ENCODE measurements around the gene SELPLG.

The SELPLG gene

DNA sequence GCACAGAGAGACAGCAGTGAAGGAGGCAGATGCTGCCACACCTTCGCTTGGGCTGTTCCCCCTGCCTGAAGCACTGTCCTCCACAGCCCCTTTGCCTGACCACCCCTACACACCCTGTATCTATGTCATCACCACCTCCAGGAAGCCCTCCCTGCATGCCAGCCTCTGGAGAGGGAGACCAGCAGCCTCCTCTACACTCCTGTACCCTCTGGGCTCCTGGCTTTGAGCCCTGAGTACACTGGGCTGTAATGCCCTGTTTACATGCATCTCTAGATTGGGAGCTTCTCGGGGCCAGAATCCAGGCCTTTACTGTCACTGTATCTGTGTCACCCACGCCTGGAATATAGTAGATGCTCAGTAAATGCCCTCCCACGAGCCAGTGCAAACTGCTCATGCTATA, 30.0 kb downstream of the SELPLG start:
- Histone ChIP-seq H2AK5ac (ENCODE audit: low read length, severe bottlenecking) (peak overlapping the region; percentile 16), H3K79me1 (replicated peaks; ENCODE audit: low read length, poor library complexity, severe bottlenecking) (no peaks in the 10 kb centered on the region), H3K36me3 (ENCODE audit: control insufficient read depth in 1 of 2, insufficient read depth in 2 of 2, low read depth in 1 of 2, low read length in 2 of 2) (no peaks in the 10 kb centered on the region), H3K4ac (ENCODE audit: low read depth in 1 of 2, low read length in 2 of 2) (no peak overlapping the region), H2BK5ac (ENCODE audit: low read depth, low read length, poor library complexity, severe bottlenecking) (no peak overlapping the region), H2BK12ac (ENCODE audit: low read length in 2 of 2) (peak overlapping the region in 1 of 2 experiments; percentile 46), H2AFZ (ENCODE audit: low read depth, low read length) (no peak overlapping the region), H3K9me3 (ENCODE audit: control insufficient read depth, low read length) (no peaks in the 10 kb centered on the region), H4K8ac (ENCODE audit: low read length) (no peak overlapping the region), H2BK15ac (ENCODE audit: low read depth, poor library complexity, severe bottlenecking) (no peak overlapping the region), H3K27me3 (ENCODE audit: control insufficient read depth in 1 of 2, insufficient read depth in 1 of 2, low read length in 2 of 2) (no peaks in the 10 kb centered on the region), H3K18ac (ENCODE audit: low read depth in 1 of 2, low read length in 2 of 2) (peak overlapping the region in 1 of 2 experiments; percentile 70), H2BK120ac (ENCODE audit: low read depth, low read length) (no peak overlapping the region), H3K14ac (ENCODE audit: low read length in 2 of 2) (no peak overlapping the region), H3K4me3 (ENCODE audit: insufficient read depth in 1 of 2, low read depth in 1 of 2, low read length in 2 of 2) (no peak overlapping the region), H3K27ac (ENCODE audit: low read length, poor library complexity, severe bottlenecking) (no peak overlapping the region), H4K91ac (ENCODE audit: low read length) (peak overlapping the region; percentile 5), H3K4me2 (ENCODE audit: low read length, poor library complexity, severe bottlenecking) (no peak overlapping the region), H3K23ac (ENCODE audit: low read length in 2 of 2) (no peak overlapping the region), H3K4me1 (ENCODE audit: control insufficient read depth, insufficient read depth, low read depth, low read length) (peaks cover 21% of the 10 kb centered on the region), H3K9ac (ENCODE audit: low read length) (no peak overlapping the region)
- DNase-seq = no peak
- WGBS = 80% methylated on average over 4 of the region's 4 CpGs

DNA sequence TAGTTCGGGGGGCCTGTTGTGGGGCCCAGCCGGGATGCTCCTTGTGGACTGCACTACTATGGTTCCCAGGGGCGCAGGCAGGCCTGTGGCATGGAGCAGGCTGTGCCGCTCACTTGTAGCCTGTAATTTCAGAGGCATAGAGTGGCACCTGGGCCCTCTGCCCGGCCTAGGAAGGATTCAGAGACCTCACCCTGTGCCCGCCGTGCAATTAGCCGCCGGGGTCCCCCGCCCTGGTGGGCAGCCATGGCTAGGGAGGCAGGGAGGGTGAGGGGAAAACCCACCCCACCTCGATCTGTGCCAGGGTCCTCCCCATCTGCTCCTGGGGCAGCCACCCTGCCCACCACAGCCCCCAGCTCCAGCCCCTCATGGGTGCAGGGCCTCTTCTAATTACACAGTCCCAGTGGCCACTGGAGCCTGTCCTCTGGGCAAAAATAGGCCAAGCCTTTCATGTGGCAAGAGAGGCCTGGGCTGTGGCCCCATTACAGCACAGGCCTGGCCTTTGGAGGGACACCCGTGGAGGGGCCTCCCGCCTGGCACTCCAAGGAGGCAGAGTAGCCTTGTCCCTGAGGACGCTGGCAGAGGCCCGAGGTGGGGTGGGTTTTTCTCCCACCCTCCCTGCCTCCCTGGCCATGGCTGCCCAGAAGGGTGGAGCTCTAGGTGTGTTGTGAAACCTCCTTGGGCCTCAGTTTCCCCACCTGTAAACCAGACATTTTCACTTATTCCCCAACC, 30.6 kb downstream of the SELPLG start:
- H2BK5ac ChIP-seq (ENCODE audit: low read depth, low read length, poor library complexity, severe bottlenecking) = no peak overlapping the region
- H2AFZ ChIP-seq (ENCODE audit: low read depth, low read length) = no peak overlapping the region
- H3K4ac ChIP-seq (ENCODE audit: low read depth in 1 of 2, low read length in 2 of 2) = peak overlapping the region; percentile 54 to 82
- no peaks in the 10 kb centered on the region for H3K9me3 ChIP-seq (ENCODE audit: control insufficient read depth, low read length)
- H3K27me3 ChIP-seq (ENCODE audit: control insufficient read depth in 1 of 2, insufficient read depth in 1 of 2, low read length in 2 of 2) = no peaks in the 10 kb centered on the region
- no peak for DNase-seq
- peak overlapping the region; percentile 9 to 80 for H2BK12ac ChIP-seq (ENCODE audit: low read length in 2 of 2)
- H3K27ac ChIP-seq (ENCODE audit: low read length, poor library complexity, severe bottlenecking) = no peak overlapping the region
- no peak overlapping the region for H3K9ac ChIP-seq (ENCODE audit: low read length)
- H3K4me3 ChIP-seq (ENCODE audit: insufficient read depth in 1 of 2, low read depth in 1 of 2, low read length in 2 of 2) = no peak overlapping the region
- WGBS = 96% methylated on average over 12 of the region's 15 CpGs
- H3K4me1 ChIP-seq (ENCODE audit: control insufficient read depth, insufficient read depth, low read depth, low read length) = peaks cover 21% of the 10 kb centered on the region
- no peaks in the 10 kb centered on the region for H3K79me1 ChIP-seq (replicated peaks; ENCODE audit: low read length, poor library complexity, severe bottlenecking)
- no peak overlapping the region for H3K4me2 ChIP-seq (ENCODE audit: low read length, poor library complexity, severe bottlenecking)
- H4K8ac ChIP-seq (ENCODE audit: low read length) = no peak overlapping the region
- H3K36me3 ChIP-seq (ENCODE audit: control insufficient read depth in 1 of 2, insufficient read depth in 2 of 2, low read depth in 1 of 2, low read length in 2 of 2) = no peaks in the 10 kb centered on the region
- peak overlapping the region; percentile 56 for H4K91ac ChIP-seq (ENCODE audit: low read length)
- peak overlapping the region; percentile 49 for H2BK15ac ChIP-seq (ENCODE audit: low read depth, poor library complexity, severe bottlenecking)
- H3K14ac ChIP-seq (ENCODE audit: low read length in 2 of 2) = peak overlapping the region in 1 of 2 experiments; percentile 9
- H3K23ac ChIP-seq (ENCODE audit: low read length in 2 of 2) = no peak overlapping the region
- H2AK5ac ChIP-seq (ENCODE audit: low read length, severe bottlenecking) = peak overlapping the region; percentile 47
- peak overlapping the region in 1 of 2 experiments; percentile 73 for H3K18ac ChIP-seq (ENCODE audit: low read depth in 1 of 2, low read length in 2 of 2)
- H2BK120ac ChIP-seq (ENCODE audit: low read depth, low read length) = no peak overlapping the region

DNA sequence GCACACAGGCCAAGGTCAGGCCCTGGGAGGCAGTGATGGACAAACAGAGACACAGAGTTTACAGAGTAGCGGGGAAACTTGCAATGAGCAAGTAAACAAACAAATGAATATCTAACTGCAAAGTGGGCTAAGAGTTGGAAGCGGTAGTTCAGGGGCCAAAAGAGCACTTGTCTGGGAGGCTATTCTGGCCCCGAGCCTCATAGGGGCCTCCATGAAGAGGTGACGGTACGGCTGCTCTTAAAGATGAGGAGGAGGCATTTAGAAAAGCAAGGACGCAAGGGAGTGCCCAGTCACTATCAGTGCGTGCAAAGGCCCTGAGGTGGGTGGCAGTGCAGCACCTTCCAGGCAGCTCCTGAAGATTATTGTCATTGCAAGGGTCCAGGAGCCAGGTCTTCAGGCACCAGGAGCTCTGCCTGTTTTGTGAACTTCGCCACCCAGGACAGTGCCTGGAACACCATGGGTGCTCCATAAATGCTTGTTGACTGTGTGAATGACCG, 31.4 kb downstream of the SELPLG start:
- Histone ChIP-seq H3K36me3 (ENCODE audit: control insufficient read depth in 1 of 2, insufficient read depth in 2 of 2, low read depth in 1 of 2, low read length in 2 of 2) (no peaks in the 10 kb centered on the region), H3K79me1 (replicated peaks; ENCODE audit: low read length, poor library complexity, severe bottlenecking) (no peaks in the 10 kb centered on the region), H3K4me2 (ENCODE audit: low read length, poor library complexity, severe bottlenecking) (no peak overlapping the region), H3K4me3 (ENCODE audit: insufficient read depth in 1 of 2, low read depth in 1 of 2, low read length in 2 of 2) (no peak overlapping the region), H2BK120ac (ENCODE audit: low read depth, low read length) (peak overlapping the region; percentile 42), H2AFZ (ENCODE audit: low read depth, low read length) (no peak overlapping the region), H2BK15ac (ENCODE audit: low read depth, poor library complexity, severe bottlenecking) (no peak overlapping the region), H3K23ac (ENCODE audit: low read length in 2 of 2) (no peak overlapping the region), H3K18ac (ENCODE audit: low read depth in 1 of 2, low read length in 2 of 2) (no peak overlapping the region), H3K9me3 (ENCODE audit: control insufficient read depth, low read length) (no peaks in the 10 kb centered on the region), H3K14ac (ENCODE audit: low read length in 2 of 2) (no peak overlapping the region), H3K4me1 (ENCODE audit: control insufficient read depth, insufficient read depth, low read depth, low read length) (peaks cover 21% of the 10 kb centered on the region), H2BK12ac (ENCODE audit: low read length in 2 of 2) (peak overlapping the region in 1 of 2 experiments; percentile 47), H3K27ac (ENCODE audit: low read length, poor library complexity, severe bottlenecking) (no peak overlapping the region), H3K27me3 (ENCODE audit: control insufficient read depth in 1 of 2, insufficient read depth in 1 of 2, low read length in 2 of 2) (no peaks in the 10 kb centered on the region), H2BK5ac (ENCODE audit: low read depth, low read length, poor library complexity, severe bottlenecking) (no peak overlapping the region), H3K4ac (ENCODE audit: low read depth in 1 of 2, low read length in 2 of 2) (no peak overlapping the region), H3K9ac (ENCODE audit: low read length) (no peak overlapping the region), H4K8ac (ENCODE audit: low read length) (no peak overlapping the region), H2AK5ac (ENCODE audit: low read length, severe bottlenecking) (no peak overlapping the region), H4K91ac (ENCODE audit: low read length) (peak overlapping the region; percentile 16)
- no peak for DNase-seq
- 83% methylated on average over 8 of the region's 9 CpGs for WGBS

DNA sequence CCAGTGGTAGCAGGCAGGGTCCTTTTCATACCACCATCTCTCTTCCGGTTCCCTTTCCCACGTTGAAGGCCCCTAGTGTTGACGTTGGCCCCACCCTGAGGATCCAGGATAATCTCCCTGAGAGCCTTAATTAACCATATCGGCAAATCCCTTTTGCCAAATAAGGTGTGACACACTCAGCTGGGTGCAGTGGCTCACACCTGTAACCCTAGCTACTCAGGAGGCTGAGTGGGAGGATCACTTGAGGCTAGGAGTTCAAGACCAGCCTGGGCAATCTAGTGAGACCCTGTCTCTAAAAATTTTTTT, 33.0 kb downstream of the SELPLG start:
- H3K27me3 ChIP-seq (ENCODE audit: control insufficient read depth in 1 of 2, insufficient read depth in 1 of 2, low read length in 2 of 2) = no peaks in the 10 kb centered on the region
- no peak overlapping the region for H2AK5ac ChIP-seq (ENCODE audit: low read length, severe bottlenecking)
- H3K9me3 ChIP-seq (ENCODE audit: control insufficient read depth, low read length) = no peaks in the 10 kb centered on the region
- H3K79me1 ChIP-seq (replicated peaks; ENCODE audit: low read length, poor library complexity, severe bottlenecking) = no peaks in the 10 kb centered on the region
- no peak overlapping the region for H4K8ac ChIP-seq (ENCODE audit: low read length)
- peak overlapping the region in 1 of 2 experiments; percentile 16 for H2BK12ac ChIP-seq (ENCODE audit: low read length in 2 of 2)
- H3K4ac ChIP-seq (ENCODE audit: low read depth in 1 of 2, low read length in 2 of 2) = no peak overlapping the region
- H3K27ac ChIP-seq (ENCODE audit: low read length, poor library complexity, severe bottlenecking) = no peak overlapping the region
- H3K4me3 ChIP-seq (ENCODE audit: insufficient read depth in 1 of 2, low read depth in 1 of 2, low read length in 2 of 2) = no peak overlapping the region
- no peak overlapping the region for H2BK5ac ChIP-seq (ENCODE audit: low read depth, low read length, poor library complexity, severe bottlenecking)
- H3K18ac ChIP-seq (ENCODE audit: low read depth in 1 of 2, low read length in 2 of 2) = no peak overlapping the region
- DNase-seq = no peak
- WGBS = 60% methylated on average over 4 of the region's 4 CpGs
- no peak overlapping the region for H3K4me2 ChIP-seq (ENCODE audit: low read length, poor library complexity, severe bottlenecking)
- peaks cover 0 to 1% of the 10 kb centered on the region in 2 experiments for H3K36me3 ChIP-seq (ENCODE audit: control insufficient read depth in 1 of 2, insufficient read depth in 2 of 2, low read depth in 1 of 2, low read length in 2 of 2)
- no peak overlapping the region for H3K9ac ChIP-seq (ENCODE audit: low read length)
- no peak overlapping the region for H2BK120ac ChIP-seq (ENCODE audit: low read depth, low read length)
- no peak overlapping the region for H2AFZ ChIP-seq (ENCODE audit: low read depth, low read length)
- H2BK15ac ChIP-seq (ENCODE audit: low read depth, poor library complexity, severe bottlenecking) = no peak overlapping the region
- H3K14ac ChIP-seq (ENCODE audit: low read length in 2 of 2) = no peak overlapping the region
- H3K23ac ChIP-seq (ENCODE audit: low read length in 2 of 2) = no peak overlapping the region
- H3K4me1 ChIP-seq (ENCODE audit: control insufficient read depth, insufficient read depth, low read depth, low read length) = peaks cover 14% of the 10 kb centered on the region
- H4K91ac ChIP-seq (ENCODE audit: low read length) = no peak overlapping the region
